Measurements from ENCODE around the gene DCBLD1.
"Not testable (repeated sequence)": the region's sequence is repeated elsewhere in the genome, so short reads cannot be mapped to it uniquely, and the experiment has no call there.

DCBLD1 gene

GRCh38 chr6:117482240-117483003 lies at the start of gene DCBLD1:
TSS of gene DCBLD1 (plus strand) at chr6:117482674. CDS start at chr6:117482782, 108 bp downstream.
- peak; percentile 29 to 93 (median 50) for DNase-seq
- intact Hi-C loops (cut with DNase I): loop anchor here (5.0 kb wide), 2 partner anchors 65 to 120 kb away; partner anchors contain the start of gene GOPC

GRCh38 chr6:117440706-117441525 lies 41.6 kb upstream of the DCBLD1 start:
- intact Hi-C loops (cut with DNase I): loop anchor here (10.0 kb wide), 2 partner anchors 96 to 384 kb away; no protein-coding TSS in a partner anchor
- no peak for DNase-seq

GRCh38 chr6:117441824-117442264 lies 40.6 kb upstream of the DCBLD1 start:
- intact Hi-C loops (cut with DNase I): loop anchor here (10.0 kb wide), 2 partner anchors 97 to 383 kb away; no protein-coding TSS in a partner anchor
- DNase-seq: no peak

DNA sequence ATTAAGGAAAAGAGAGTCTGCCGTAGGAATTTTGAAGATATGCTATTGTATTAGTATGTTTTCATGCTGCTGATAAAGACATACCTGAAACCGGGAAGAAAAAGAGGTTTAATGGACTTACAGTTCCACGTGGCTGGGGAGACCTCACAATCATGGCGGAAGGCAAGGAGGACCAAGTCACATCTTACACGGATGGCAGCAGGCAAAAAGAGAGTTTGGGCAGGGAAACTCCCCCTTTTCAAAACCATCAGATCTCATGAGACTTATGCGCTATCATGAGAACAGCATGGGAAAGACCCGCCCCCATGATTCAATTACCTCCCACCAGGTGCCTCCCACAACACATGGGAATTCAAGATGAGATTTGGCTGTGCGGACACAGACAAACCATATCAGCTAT lies 40.2 kb upstream of the DCBLD1 start:
- DNase-seq: not testable (repeated sequence)
- intact Hi-C loops (cut with DNase I): loop anchor here (10.0 kb wide), 2 partner anchors 98 to 382 kb away; no protein-coding TSS in a partner anchor

GRCh38 chr6:117444600-117444999 lies 37.9 kb upstream of the DCBLD1 start:
- intact Hi-C loops (cut with DNase I): loop anchor here (10.0 kb wide), 2 partner anchors 100 to 380 kb away; no protein-coding TSS in a partner anchor
- no peak for DNase-seq

GRCh38 chr6:117446861-117447260 lies 35.6 kb upstream of the DCBLD1 start:
- intact Hi-C loops (cut with DNase I): loop anchor here (10.0 kb wide), 2 partner anchors 102 to 378 kb away; no protein-coding TSS in a partner anchor
- no peak for DNase-seq

- no peak for DNase-seq
- intact Hi-C loops (cut with DNase I): loop anchor here (2.0 to 10.0 kb wide), 4 partner anchors 101 to 377 kb away; no protein-coding TSS in a partner anchor
Measured at GRCh38 chr6:117448011-117448410, 34.5 kb upstream of the DCBLD1 start.

DNA sequence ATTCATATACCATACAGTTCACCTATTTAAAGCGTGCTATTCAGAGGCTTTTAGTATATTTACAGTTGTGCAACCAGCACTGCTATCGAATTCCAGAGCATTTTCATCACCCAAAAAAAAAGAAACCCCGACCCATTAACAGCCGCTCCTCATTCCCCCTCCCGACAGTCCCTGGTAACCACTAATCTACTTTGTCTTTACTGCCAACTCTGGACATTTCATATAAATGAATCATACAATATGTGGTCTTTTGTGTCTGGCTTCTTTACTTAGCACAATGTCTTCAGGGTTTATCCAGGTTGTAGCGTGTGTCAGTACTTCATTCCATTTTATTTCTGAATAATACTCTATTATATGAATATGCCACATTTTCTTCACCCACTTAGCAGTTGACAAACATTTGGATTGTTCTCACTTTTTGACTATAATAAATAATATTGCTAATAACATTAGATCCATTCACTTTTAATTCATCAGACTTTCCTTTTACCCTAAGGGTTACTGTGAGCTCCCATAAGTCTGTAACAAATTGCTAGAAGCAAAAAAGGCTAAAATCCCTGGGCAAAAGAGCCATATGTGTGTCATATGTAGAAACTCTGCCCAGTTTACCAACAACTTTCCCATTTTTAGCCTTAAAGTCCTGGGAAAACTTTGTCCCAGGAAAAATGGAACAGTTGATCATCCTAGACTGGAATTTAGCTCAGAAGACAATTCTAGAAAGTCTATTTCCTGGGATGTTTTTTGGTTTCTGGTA lies 33.6 kb upstream of the DCBLD1 start:
- DNase-seq: no peak

DNA sequence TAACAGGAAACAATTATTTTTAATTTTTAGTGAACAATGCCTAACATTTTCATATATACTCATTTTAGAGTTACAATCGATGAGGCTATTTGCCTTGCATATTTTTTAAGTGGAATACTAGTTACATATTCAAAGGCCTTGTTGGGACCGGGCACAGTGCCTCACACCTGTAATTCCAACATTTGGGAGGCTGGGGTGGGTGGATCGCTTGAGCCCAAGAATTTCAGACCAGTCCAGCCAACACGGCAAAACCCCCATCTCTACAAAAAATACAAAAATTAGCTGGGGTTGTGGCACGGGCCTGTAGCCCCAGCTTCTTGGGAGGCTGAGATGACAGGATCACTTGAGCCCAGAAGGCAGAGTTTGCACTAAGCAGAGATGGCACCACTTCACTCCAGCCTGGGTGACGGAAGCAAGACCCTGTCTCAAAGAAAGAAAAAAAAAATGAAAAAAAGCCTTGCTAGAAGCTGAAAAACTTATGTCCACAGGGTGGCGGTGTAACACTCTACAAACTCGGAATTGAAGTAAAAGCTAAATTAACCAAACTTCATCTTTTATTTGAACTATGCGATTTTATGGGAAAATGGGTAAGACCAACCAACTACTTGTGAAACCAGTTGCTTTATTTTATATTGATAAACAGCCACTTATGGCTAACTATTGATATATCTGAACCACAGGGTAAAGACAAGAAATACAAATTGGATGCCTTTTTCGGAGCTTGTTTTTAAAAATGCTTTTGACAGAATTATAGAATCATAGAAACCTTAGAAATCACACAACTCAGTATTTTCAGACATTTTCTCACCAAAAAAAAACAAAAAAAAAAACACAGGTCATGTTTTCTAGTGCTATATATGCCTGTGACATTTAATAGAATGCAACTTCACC lies 32.7 kb upstream of the DCBLD1 start:
- DNase-seq: peak in 5 of 10 donors; percentile 9 to 42 (median 30)
- intact Hi-C loops (cut with DNase I): loop anchor here (1.0 to 10.0 kb wide), 5 partner anchors 99 to 375 kb away; no protein-coding TSS in a partner anchor

More for the DNA sequence above, 33.6 kb upstream of the DCBLD1 start:
- intact Hi-C loops (cut with DNase I): loop anchor here (2.0 to 10.0 kb wide), 4 partner anchors 100 to 376 kb away; no protein-coding TSS in a partner anchor

DNA sequence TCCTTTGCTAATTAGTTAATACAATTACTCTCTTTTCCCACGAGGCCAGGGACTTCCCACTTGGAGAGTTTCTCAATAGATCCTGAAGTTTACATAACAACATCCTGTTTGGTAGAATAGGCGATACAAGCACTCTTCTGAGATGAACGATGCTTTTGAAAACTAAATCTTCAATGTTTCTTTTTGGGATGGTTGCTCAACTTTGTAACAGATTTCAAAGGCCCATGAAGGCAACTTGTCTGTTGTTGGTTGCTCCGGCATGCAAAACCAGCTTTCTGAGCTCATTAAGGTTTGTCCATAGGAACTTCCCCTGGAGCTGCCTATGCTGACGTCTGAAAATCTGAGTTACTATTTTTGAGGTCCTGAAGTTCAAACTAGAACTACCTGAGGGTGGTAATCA lies 30.8 kb upstream of the DCBLD1 start:
- intact Hi-C loops (cut with DNase I): no loop called here
- DNase-seq: no peak

GRCh38 chr6:117456250-117456649 lies 26.2 kb upstream of the DCBLD1 start:
- DNase-seq: no peak
- intact Hi-C loops (cut with DNase I): no loop called here

- intact Hi-C loops (cut with DNase I): no loop called here
- DNase-seq: no peak
Measured at GRCh38 chr6:117456998-117457397, 25.5 kb upstream of the DCBLD1 start.

DNA sequence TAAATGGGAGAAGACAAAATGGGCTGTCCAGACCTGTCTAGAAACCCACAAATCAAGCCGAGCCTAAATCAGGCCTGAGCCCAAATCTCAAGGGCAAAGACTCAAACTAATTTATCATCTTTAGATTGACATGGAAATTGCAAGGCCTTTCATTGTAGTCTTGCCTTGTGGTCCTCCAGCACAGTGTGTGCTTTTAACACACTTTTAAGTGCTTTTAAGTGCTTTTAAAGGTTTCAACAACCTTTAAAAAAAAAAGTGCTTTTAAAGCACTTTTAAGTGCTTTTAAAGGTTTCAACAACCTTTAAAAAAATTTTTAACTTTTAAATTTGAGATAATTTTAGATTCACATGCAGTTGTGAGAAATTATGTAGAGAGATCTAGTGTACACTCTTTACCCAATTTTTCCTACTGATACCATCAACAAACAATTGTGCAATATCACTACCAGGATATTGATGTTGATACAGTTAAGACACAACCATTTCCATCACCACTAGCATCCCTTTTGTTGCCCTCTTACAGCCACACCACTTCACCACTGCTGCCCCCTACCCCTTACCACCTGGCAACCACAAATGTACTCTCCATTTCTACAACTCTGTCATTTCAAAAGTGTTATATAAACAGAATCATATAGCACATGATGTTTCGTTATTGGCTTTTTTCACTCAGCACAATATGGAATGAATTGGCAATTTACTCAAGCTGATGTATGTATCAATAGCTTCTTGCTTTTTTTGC lies 23.1 kb upstream of the DCBLD1 start:
- DNase-seq: no peak
- intact Hi-C loops (cut with DNase I): no loop called here

DNA sequence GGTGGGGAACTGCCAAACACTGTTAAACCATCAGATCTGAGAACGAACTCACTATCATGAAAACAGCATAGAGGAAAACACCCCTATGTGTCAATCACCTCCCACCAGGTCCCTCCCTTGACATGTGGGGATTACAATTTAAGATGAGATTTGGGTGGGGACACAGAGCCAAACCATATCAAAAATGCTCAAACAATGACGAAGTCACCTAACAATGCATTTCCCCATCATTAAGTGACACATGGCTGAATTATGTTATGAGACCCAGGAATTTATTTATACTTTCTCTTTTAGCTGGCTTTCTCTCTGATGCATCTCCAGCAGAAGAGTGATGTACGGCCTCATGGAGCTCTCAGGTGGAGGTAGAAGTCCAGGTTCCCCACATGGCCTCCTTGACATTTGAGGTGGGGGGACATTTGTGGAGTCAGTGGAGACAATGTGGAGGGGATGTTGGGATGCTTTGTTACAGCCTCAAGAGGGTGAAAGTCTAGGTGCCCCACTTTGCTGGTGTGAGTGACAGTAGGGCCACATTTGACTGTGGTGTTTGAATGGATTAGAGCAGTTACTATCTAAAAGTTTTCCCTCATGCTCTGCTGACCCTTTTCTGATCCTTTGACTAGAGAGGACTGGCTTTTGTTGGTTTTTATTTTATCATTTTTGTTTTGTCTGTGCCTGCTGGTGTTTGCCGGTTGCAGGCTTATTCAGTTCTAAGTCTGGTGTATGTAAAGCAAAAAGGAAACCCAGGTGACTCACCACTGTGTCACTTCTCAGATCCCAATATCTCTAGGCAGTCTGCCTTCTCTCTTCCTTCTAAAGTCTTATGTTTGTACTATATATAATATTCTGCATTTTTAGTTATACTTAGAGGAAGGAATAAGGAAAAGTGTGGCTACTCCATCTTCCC lies 18.5 kb upstream of the DCBLD1 start:
- no peak for DNase-seq
- intact Hi-C loops (cut with DNase I): no loop called here

- DNase-seq: no peak
- intact Hi-C loops (cut with DNase I): no loop called here
Measured at GRCh38 chr6:117464700-117465099, 17.8 kb upstream of the DCBLD1 start.

DNA sequence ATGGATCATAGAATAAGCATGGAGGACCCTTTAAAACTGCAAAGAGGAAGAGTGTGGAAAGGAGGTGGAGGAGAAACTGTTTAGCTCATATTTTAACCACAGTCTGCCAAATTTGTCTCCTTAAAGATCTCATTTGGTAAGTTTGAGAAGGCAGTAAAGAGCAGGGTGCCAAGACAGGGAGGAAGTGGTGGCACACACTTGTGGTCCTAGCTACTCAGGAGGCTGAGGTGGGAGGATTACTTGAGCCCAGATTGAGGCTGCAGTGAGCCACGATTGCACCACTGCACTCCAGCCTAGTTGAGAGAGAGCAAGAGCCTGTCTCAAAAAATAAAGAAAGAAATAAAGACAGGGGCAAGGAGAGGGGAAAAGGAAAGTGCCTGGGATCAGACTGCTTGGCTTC lies 16.8 kb upstream of the DCBLD1 start:
- intact Hi-C loops (cut with DNase I): no loop called here
- no peak for DNase-seq

DNA sequence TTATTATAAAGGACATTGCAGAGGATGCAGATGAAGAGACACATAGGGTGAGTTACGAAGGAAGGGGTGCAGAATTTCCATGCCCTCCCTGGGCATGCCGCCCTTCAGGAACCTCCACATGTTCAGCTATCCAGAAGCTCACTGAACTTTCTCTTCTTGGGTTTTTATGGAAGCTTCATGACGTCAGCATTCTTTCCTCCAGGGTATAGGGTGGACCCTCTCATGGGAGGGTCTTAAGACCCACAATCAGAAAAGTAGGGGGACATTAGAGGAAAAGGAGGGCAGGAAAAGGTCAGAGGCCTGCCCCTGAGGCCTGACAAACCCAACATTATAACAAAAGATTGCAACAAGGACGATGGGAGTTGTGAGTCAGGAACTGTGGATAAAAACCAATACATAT lies 14.6 kb upstream of the DCBLD1 start:
- intact Hi-C loops (cut with DNase I): no loop called here
- no peak for DNase-seq
